K562 (cell line): Measurements from ENCODE around the gene OR8K5. TPM values are rescaled to one million over a fixed set of nuclear protein-coding genes. Genes with fewer than 3 reads are reported as not detected.

Experiments
- ATAC-seq: fragments of 200-7000 bp; cut with Tn5 transposase; 3 replicates; pipeline ENCODE4 v1.9.1; 2020; ENCODE audit warnings: moderate library complexity
- BruUV-seq: library from RNA; stranded (reverse); fragments of 400-500 nt; replicated peaks from 2 replicates; lab custom pipeline; 2021; lab: Mats Ljungman, UMichigan
- CTCF ChIA-PET: fragments of 300-600 bp; formaldehyde crosslinking; extraction: SDS; loops from one replicate; lab custom pipeline; 2021; ENCODE audit warnings: low intra/inter-chr PET ratio; lab: Yijun Ruan, JAX
- POLR2A ChIA-PET: fragments of 300-600, 350-650 bp; sonication (Branson Sonifier 250); formaldehyde crosslinking; extraction: SDS; loops from one replicate; lab custom pipeline; 2021; ENCODE audit warnings: antibody characterized with exemption, inconsistent platforms; lab: Yijun Ruan, JAX
- DNase-seq, 4 experiments: peaks; one replicate each; pipeline versions ENCODE4 v3.0.0 to v3.0.0-alpha.2; 2011 to 2018; ENCODE audit warnings: low spot score in 3 of 4, mixed read lengths in 3 of 4; ENCODE audit errors: extremely low read depth in 1 of 4
- FAIRE-seq: peaks from 2 replicates; lab custom pipeline; 2011; peaks lifted over from hg19 to GRCh38; lab: Jason Lieb, UNC
- H2AFZ ChIP-seq: 2 replicates; pipeline ENCODE4 v1.6.0; 2011; ENCODE audit warnings: low read depth, low read length, control low read depth, inconsistent platforms
- H3K27ac ChIP-seq: fragments of 200-600 bp; 3 replicates; pipeline ENCODE4 v1.8.0; 2011; ENCODE audit warnings: low read depth, mild to moderate bottlenecking, control low read depth, inconsistent platforms, low read length, moderate library complexity, mixed read lengths; ENCODE audit errors: extremely low read depth
- H3K27me3 ChIP-seq, 2 experiments: fragments of 300-600 bp in 1 of 2; 2 replicates in 1 of 2; 3 replicates in 1 of 2; pipeline versions ENCODE4 v1.6.0 to v1.8.0; 2011; ENCODE audit warnings: inconsistent platforms in 2 of 2, low read length in 2 of 2, mild to moderate bottlenecking in 1 of 2, mixed read lengths in 1 of 2, moderate library complexity in 1 of 2; ENCODE audit not compliant: control insufficient read depth in 2 of 2, insufficient read depth in 2 of 2
- H3K36me3 ChIP-seq: fragments of 300-600 bp; 3 replicates; pipeline ENCODE4 v1.8.0; 2011; ENCODE audit warnings: mild to moderate bottlenecking, low read length, inconsistent platforms; ENCODE audit not compliant: control insufficient read depth, insufficient read depth
- H3K4me1 ChIP-seq, 2 experiments: fragments of 200-600 bp in 1 of 2; replicated peaks in 1 of 2; 2 replicates in 1 of 2; 3 replicates in 1 of 2; pipeline versions ENCODE4 v1.5.1 to v1.8.0; 2011; ENCODE audit warnings: inconsistent platforms in 2 of 2, low read length in 2 of 2, mild to moderate bottlenecking in 1 of 2, mixed read lengths in 1 of 2, moderate library complexity in 1 of 2; ENCODE audit not compliant: control insufficient read depth in 2 of 2, insufficient read depth in 2 of 2
- H3K4me2 ChIP-seq: 2 replicates; pipeline ENCODE4 v1.6.1; 2011; ENCODE audit warnings: low read length, control low read depth, inconsistent platforms, mixed read lengths; ENCODE audit not compliant: insufficient read depth
- H3K4me3 ChIP-seq: fragments of 200-600 bp; sonication (generic), shearing (Covaris generic); 2 replicates; pipeline ENCODE4 v1.5.1; 2016; ENCODE audit warnings: control low read depth, inconsistent platforms
- H3K79me2 ChIP-seq: fragments of 200-600 bp; 3 replicates; pipeline ENCODE4 v1.8.0; 2011; ENCODE audit warnings: low read length, inconsistent platforms; ENCODE audit not compliant: control insufficient read depth, insufficient read depth
- H3K9ac ChIP-seq, 2 experiments: 2 replicates each; pipeline versions ENCODE4 v1.6.0 to v1.6.1; 2011; ENCODE audit warnings: low read depth in 2 of 2, low read length in 2 of 2, control low read depth in 1 of 2, inconsistent platforms in 1 of 2, mild to moderate bottlenecking in 1 of 2, mixed read lengths in 1 of 2; ENCODE audit not compliant: insufficient read depth in 1 of 2
- H3K9me1 ChIP-seq: one replicate; pipeline ENCODE4 v1.6.0; 2011; ENCODE audit warnings: inconsistent platforms, mild to moderate bottlenecking, low read length, moderate library complexity; ENCODE audit not compliant: control insufficient read depth, insufficient read depth
- H3K9me3 ChIP-seq: replicated peaks from 2 replicates; pipeline ENCODE4 v1.5.1; 2011; ENCODE audit warnings: low read depth, low read length, inconsistent platforms; ENCODE audit not compliant: control insufficient read depth, insufficient read depth
- H4K20me1 ChIP-seq: replicated peaks from 2 replicates; pipeline ENCODE4 v1.6.1; 2011; ENCODE audit warnings: low read length, inconsistent platforms, mixed read lengths; ENCODE audit not compliant: control insufficient read depth, insufficient read depth
- C11orf30 ChIP-seq: fragments of 450-650 bp; IDR thresholded peaks from 2 replicates; pipeline ENCODE4 v1.6.1; 2016; ENCODE audit warnings: low read depth, mild to moderate bottlenecking
- CREM ChIP-seq: IDR thresholded peaks from 2 replicates; pipeline ENCODE4 v1.6.1; 2014; ENCODE audit warnings: antibody characterized with exemption, low read depth
- CTBP1 ChIP-seq: fragments of 450-650 bp; IDR thresholded peaks from 2 replicates; pipeline ENCODE4 v1.6.1; 2016; ENCODE audit warnings: borderline replicate concordance
- DNMT1 ChIP-seq: fragments of 450-650 bp; IDR thresholded peaks from 2 replicates; pipeline ENCODE4 v1.6.1; 2016; ENCODE audit warnings: antibody characterized with exemption, mild to moderate bottlenecking
- DPF2 ChIP-seq: fragments of 450-650 bp; IDR thresholded peaks from 2 replicates; pipeline ENCODE4 v1.6.1; 2016
- HDGF ChIP-seq: fragments of 450-650 bp; IDR thresholded peaks from 2 replicates; pipeline ENCODE4 v1.6.1; 2016
- HOXB6 ChIP-seq: fragments of 250-450 bp; sonication (Bioruptor Pico); IDR thresholded peaks from 2 replicates; pipeline ENCODE4 v1.5.1; 2022; ENCODE audit warnings: mild to moderate bottlenecking, borderline replicate concordance
- PURB ChIP-seq: sonication (generic); formaldehyde crosslinking; IDR thresholded peaks from 2 replicates; pipeline ENCODE4 v1.9.0; 2021; ENCODE audit warnings: low read depth, mild to moderate bottlenecking, missing genetic modification reagents
- SLC30A9 ChIP-seq: fragments of 250-450 bp; sonication (Bioruptor Pico); IDR thresholded peaks from 2 replicates; pipeline ENCODE4 v1.8.0; 2022; ENCODE audit warnings: mild to moderate bottlenecking, moderate library complexity
- SMARCC2 ChIP-seq: fragments of 450-650 bp; IDR thresholded peaks from 2 replicates; pipeline ENCODE4 v1.6.1; 2017; ENCODE audit warnings: antibody characterized with exemption, moderate library complexity, mild to moderate bottlenecking, low read depth
- SMARCE1 ChIP-seq: fragments of 450-650 bp; IDR thresholded peaks from 2 replicates; pipeline ENCODE4 v1.7.1; 2016; ENCODE audit warnings: mild to moderate bottlenecking
- ZBTB34 ChIP-seq: fragments of 250-450 bp; sonication (Bioruptor Pico); IDR thresholded peaks from 2 replicates; pipeline ENCODE4 v1.8.0; 2021; ENCODE audit warnings: mild to moderate bottlenecking, moderate library complexity
- ZFX ChIP-seq: sonication (generic); formaldehyde crosslinking; IDR thresholded peaks from 2 replicates; pipeline ENCODE4 v1.8.0; 2022; ENCODE audit warnings: mild to moderate bottlenecking, missing genetic modification reagents, moderate library complexity
- WGBS: fragments of 100-300 bp; shearing (Covaris generic); methylation state at CpG from one replicate; pipeline ENCODE4 v1.1.6; 2016; ENCODE audit warnings: low coverage, mixed read lengths; ENCODE audit not compliant: insufficient coverage; ENCODE audit errors: missing lambda C conversion rate; 5-methylcytosine and 5-hydroxymethylcytosine counted together
- in situ Hi-C: fragments of 300-500 bp; cut with MboI; formaldehyde crosslinking; loops from 4 replicates; pipeline ENCODE4 v1.15.0; 2018; ENCODE audit warnings: inconsistent platforms, mixed read lengths
- intact Hi-C: fragments of 100-400 bp; cut with micrococcal nuclease; formaldehyde crosslinking; loops from 2 replicates; pipeline ENCODE4 v1.14.2; 2022
- polyA plus RNA-seq, 8 experiments: library from polyadenylated mRNA; depleted of rRNA in 4 of 8; stranded (reverse) in 5 of 8; unstranded in 3 of 8; fragments of >200 nt; fragmentation: Nextera tagmentation in 2 of 8; fragmentation: Illumina TruSeq in 1 of 8; extraction: Ambion mirVana in 2 of 8; extraction: Trizol in 1 of 8; gene quantifications; 2 replicates each; pipeline versions ENCODE4 v1.2.1 to v1.2.3, GENCODE V29; 2011 to 2014; ENCODE audit warnings: inconsistent platforms in 1 of 8, missing spikeins in 1 of 8
- total RNA-seq, 7 experiments: library from RNA; depleted of rRNA in 6 of 7; stranded (reverse); fragments of >200 nt in 6 of 7; fragmentation: Illumina TruSeq in 2 of 7; extraction: Trizol in 2 of 7; gene quantifications; 2 replicates each; pipeline versions ENCODE4 v1.2.1 to v1.2.3, GENCODE V29; 2011 to 2021; ENCODE audit warnings: low replicate concordance in 1 of 7
- TF ChIP-seq, protein P1 (sequence below): fragments of 200-800 bp; sonication (Bioruptor generic); IDR thresholded peaks from 2 replicates; pipeline ENCODE4 v1.6.1; 2016; ENCODE audit warnings: missing genetic modification characterization, missing compliant biosample characterization

OR8K5 gene
- total and polyA plus RNA-seq, 9 of the 15 experiments (the other 6 are each of a cell fraction or from before 2014, with no cell fraction given): not detected

DNA sequence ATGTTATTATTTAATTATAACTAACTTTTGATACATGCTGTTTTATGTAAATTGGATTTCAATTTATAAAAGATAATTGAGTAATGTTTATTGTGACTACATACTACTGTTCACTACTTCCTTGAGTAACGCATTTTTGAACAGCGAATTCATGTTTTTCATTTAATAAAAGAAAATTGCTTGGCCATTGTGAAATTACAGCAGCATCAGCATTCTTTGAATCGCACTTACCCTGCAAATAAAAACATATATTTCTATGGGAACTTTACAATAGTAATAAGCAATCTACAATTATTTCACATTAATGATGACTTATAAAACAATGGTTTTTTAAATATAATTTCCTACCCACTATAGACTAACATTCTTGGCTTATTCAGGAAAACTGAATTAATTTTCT is 36.6 kb upstream of the OR8K5 start:
- CTCF ChIA-PET: no interaction called here
- POLR2A ChIA-PET: no interaction called here
- TF ChIP-seq HDGF (no peak), C11orf30 (no peak), SMARCE1 (no peak), CREM (no peak), SLC30A9 (CRISPR knock-in tag) (no peak), CTBP1 (no peak), ZBTB34 (CRISPR knock-in tag) (no peak), DPF2 (no peak), ZFX (CRISPR knock-in tag) (no peak), HOXB6 (CRISPR knock-in tag) (no peak), DNMT1 (no peak), PURB (CRISPR knock-in tag) (no peak), SMARCC2 (no peak)
- TF ChIP-seq, protein P1, sequence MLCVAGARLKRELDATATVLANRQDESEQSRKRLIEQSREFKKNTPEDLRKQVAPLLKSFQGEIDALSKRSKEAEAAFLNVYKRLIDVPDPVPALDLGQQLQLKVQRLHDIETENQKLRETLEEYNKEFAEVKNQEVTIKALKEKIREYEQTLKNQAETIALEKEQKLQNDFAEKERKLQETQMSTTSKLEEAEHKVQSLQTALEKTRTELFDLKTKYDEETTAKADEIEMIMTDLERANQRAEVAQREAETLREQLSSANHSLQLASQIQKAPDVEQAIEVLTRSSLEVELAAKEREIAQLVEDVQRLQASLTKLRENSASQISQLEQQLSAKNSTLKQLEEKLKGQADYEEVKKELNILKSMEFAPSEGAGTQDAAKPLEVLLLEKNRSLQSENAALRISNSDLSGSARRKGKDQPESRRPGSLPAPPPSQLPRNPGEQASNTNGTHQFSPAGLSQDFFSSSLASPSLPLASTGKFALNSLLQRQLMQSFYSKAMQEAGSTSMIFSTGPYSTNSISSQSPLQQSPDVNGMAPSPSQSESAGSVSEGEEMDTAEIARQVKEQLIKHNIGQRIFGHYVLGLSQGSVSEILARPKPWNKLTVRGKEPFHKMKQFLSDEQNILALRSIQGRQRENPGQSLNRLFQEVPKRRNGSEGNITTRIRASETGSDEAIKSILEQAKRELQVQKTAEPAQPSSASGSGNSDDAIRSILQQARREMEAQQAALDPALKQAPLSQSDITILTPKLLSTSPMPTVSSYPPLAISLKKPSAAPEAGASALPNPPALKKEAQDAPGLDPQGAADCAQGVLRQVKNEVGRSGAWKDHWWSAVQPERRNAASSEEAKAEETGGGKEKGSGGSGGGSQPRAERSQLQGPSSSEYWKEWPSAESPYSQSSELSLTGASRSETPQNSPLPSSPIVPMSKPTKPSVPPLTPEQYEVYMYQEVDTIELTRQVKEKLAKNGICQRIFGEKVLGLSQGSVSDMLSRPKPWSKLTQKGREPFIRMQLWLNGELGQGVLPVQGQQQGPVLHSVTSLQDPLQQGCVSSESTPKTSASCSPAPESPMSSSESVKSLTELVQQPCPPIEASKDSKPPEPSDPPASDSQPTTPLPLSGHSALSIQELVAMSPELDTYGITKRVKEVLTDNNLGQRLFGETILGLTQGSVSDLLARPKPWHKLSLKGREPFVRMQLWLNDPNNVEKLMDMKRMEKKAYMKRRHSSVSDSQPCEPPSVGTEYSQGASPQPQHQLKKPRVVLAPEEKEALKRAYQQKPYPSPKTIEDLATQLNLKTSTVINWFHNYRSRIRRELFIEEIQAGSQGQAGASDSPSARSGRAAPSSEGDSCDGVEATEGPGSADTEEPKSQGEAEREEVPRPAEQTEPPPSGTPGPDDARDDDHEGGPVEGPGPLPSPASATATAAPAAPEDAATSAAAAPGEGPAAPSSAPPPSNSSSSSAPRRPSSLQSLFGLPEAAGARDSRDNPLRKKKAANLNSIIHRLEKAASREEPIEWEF (CRISPR knock-in tag): no peak
- intact Hi-C loops: no loop called here
- H3K27ac ChIP-seq: no peak overlapping the region
- H3K4me3 ChIP-seq: no peak overlapping the region
- no TSS peak for BruUV-seq
- H2AFZ ChIP-seq: no peak overlapping the region
- in situ Hi-C loops: no loop called here
- H3K36me3 ChIP-seq: no peaks in the 10 kb centered on the region
- no peaks in the 10 kb centered on the region for H3K27me3 ChIP-seq
- H4K20me1 ChIP-seq: no peaks in the 10 kb centered on the region
- ATAC-seq (no peak), DNase-seq (no peak), FAIRE-seq (no peak)
- WGBS: 2% methylated on average over 3 of the region's 3 CpGs
- H3K79me2 ChIP-seq: no peaks in the 10 kb centered on the region
- H3K4me1 ChIP-seq: no peaks in the 10 kb centered on the region
- H3K4me2 ChIP-seq: no peak overlapping the region
- no peaks in the 10 kb centered on the region for H3K9me3 ChIP-seq
- H3K9me1 ChIP-seq: no peaks in the 10 kb centered on the region
- no peak overlapping the region for H3K9ac ChIP-seq
